ENCODE data around the gene ITGAV. TPM values are rescaled to one million over a fixed set of nuclear protein-coding genes. Genes with fewer than 3 reads are reported as not detected.

The ITGAV gene
- total RNA-seq, 1 donor: 174 TPM

- TF ChIP-seq, protein P1, sequence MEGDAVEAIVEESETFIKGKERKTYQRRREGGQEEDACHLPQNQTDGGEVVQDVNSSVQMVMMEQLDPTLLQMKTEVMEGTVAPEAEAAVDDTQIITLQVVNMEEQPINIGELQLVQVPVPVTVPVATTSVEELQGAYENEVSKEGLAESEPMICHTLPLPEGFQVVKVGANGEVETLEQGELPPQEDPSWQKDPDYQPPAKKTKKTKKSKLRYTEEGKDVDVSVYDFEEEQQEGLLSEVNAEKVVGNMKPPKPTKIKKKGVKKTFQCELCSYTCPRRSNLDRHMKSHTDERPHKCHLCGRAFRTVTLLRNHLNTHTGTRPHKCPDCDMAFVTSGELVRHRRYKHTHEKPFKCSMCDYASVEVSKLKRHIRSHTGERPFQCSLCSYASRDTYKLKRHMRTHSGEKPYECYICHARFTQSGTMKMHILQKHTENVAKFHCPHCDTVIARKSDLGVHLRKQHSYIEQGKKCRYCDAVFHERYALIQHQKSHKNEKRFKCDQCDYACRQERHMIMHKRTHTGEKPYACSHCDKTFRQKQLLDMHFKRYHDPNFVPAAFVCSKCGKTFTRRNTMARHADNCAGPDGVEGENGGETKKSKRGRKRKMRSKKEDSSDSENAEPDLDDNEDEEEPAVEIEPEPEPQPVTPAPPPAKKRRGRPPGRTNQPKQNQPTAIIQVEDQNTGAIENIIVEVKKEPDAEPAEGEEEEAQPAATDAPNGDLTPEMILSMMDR (IDR thresholded peaks at IDR 0.05; ENCODE audit: insufficient read depth, low read length): no peak
- peak; percentile 8 for DNase-seq (ENCODE audit: low read depth)
- no peak overlapping the region for H3K4me3 ChIP-seq (ENCODE audit: low read depth, low read length)
Observed at GRCh38 chr2:186716899-186717298, 127.0 kb downstream of the ITGAV start.

DNA sequence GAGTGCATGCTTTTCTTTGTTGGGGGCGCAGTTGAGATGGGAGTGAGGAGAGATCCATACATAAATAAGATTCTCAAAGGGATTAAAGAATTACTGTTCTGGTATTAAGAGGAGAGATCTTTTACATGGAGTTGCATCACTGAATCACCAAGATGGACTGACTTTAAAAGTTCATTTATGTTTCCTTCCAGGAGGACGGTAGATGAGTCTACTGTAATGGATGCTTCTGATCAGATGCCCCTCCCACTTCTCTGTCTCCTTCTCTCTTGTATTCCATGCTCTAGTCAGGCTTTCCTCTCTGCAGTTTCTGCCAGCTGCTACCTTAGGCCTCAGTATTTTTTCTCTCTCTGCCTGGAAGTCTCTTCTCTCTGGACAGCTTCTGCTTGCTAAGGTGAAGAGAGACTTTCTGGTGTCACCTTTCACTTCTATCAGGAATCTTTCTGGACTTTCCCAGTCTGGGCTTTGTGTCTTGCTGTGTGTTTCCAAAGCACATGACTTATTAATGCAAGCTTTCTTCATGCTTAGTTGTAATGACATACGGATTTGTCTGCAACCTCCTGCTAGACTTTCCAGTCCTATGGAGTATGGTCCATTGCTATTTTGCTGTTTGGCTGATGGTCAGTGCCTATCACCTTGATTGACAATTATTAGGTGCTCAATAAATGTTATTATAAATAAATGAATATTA lies 127.6 kb downstream of the ITGAV start:
- TF ChIP-seq, protein P1 (IDR thresholded peaks at IDR 0.05; ENCODE audit: insufficient read depth, low read length): no peak
- peak; percentile 30 for DNase-seq (ENCODE audit: low read depth)
- no peak overlapping the region for H3K4me3 ChIP-seq (ENCODE audit: low read depth, low read length)

DNA sequence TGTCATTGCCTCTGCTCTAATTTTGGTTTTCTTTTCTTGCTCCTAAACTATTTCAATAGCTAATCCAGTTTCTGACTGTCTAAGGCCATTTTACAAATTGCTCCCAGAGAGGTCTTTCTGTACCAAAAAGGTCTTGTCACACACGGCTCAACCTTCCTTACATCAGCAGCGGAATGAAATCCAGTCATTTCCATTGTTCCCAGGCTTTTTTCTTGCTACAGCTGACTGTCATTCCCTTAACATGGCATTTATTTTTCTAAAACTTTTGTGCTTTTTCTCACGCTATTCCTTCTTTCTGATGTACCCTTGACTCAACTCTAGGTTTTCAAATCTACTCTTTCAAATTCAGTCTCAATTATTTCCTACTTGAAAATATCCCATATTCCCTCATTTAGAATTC lies 128.3 kb downstream of the ITGAV start:
- H3K4me3 ChIP-seq (ENCODE audit: low read depth, low read length): no peak overlapping the region
- TF ChIP-seq, protein P1 (IDR thresholded peaks at IDR 0.05; ENCODE audit: insufficient read depth, low read length): no peak
- DNase-seq (ENCODE audit: low read depth): no peak

DNA sequence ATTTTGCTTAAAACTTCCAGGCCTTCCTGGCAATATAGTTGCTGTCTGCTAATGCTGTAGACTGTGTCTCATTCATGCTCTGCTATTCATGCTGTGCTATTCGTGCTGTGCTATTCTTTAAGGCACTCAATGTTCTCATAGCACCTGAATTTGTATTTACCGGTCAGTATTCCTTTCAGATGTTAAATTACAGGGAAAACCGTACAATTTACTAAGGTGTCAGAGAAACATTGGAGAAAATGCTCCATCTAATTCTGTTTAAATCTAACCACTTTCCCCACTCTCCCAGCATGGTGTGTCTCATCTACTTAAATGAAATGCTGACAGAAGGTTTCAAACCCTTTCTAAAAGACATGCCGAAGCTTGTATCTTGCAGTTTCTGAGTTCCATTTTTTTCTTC lies 129.0 kb downstream of the ITGAV start:
- TF ChIP-seq, protein P1 (IDR thresholded peaks at IDR 0.05; ENCODE audit: insufficient read depth, low read length): no peak
- no peak for DNase-seq (ENCODE audit: low read depth)
- no peak overlapping the region for H3K4me3 ChIP-seq (ENCODE audit: low read depth, low read length)

DNA sequence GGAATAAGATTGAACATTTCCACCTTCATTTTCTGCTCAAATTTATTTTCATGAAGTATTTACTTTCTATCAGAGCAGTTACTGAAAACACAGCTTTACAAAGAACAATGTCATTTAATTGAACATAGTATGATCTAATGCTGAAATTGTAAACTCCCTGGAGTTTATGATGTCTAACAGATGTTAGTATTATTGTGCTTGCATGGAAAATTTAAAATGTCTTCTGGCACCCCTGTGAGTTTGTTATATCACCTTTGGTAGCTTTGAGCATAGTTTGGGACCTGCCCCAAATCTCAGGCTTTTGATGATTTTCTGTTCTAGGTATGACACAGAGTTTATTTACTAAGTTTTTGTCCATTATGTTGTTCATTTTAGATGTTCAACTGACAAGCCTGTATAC lies 132.1 kb downstream of the ITGAV start:
- TF ChIP-seq, protein P1 (IDR thresholded peaks at IDR 0.05; ENCODE audit: insufficient read depth, low read length): no peak

GRCh38 chr2:186724736-186725135 lies 134.9 kb downstream of the ITGAV start:
- TF ChIP-seq, protein P1 (IDR thresholded peaks at IDR 0.05; ENCODE audit: insufficient read depth, low read length): no peak
- H3K4me3 ChIP-seq (ENCODE audit: low read depth, low read length): no peak overlapping the region
- no peak for DNase-seq (ENCODE audit: low read depth)

More for the DNA sequence above, 132.1 kb downstream of the ITGAV start:
- H3K4me3 ChIP-seq (ENCODE audit: low read depth, low read length): no peak overlapping the region
- no peak for DNase-seq (ENCODE audit: low read depth)

GRCh38 chr2:186725783-186726182 lies 135.9 kb downstream of the ITGAV start:
- TF ChIP-seq, protein P1 (IDR thresholded peaks at IDR 0.05; ENCODE audit: insufficient read depth, low read length): no peak
- no peak overlapping the region for H3K4me3 ChIP-seq (ENCODE audit: low read depth, low read length)
- DNase-seq (ENCODE audit: low read depth): no peak
